H9 (cell line): ENCODE measurements around the gene FPR2. TPM values are rescaled to one million over a fixed set of nuclear protein-coding genes. Genes with fewer than 3 reads are reported as not detected.

Experiments
- DNase-seq: peaks from one replicate; pipeline ENCODE4 v3.0.0-alpha.2; 2017
- H2AFZ ChIP-seq: one replicate; pipeline ENCODE4 v1.6.1; 2013; ENCODE audit warnings: mild to moderate bottlenecking, low read length, control low read depth, moderate library complexity
- H2AK5ac ChIP-seq: 2 replicates; pipeline ENCODE4 v1.6.1; 2013; ENCODE audit warnings: low read length, control low read depth, mixed read lengths; ENCODE audit not compliant: insufficient read length
- H2BK120ac ChIP-seq: one replicate; pipeline ENCODE4 v1.6.1; 2013; ENCODE audit warnings: low read depth, mild to moderate bottlenecking, low read length, control low read depth, inconsistent platforms; ENCODE audit not compliant: poor library complexity, severe bottlenecking
- H2BK12ac ChIP-seq: 2 replicates; pipeline ENCODE4 v1.6.1; 2013; ENCODE audit warnings: low read length, control low read depth, mixed read lengths, low read depth; ENCODE audit not compliant: insufficient read length
- H2BK15ac ChIP-seq: 2 replicates; pipeline ENCODE4 v1.6.1; 2013; ENCODE audit warnings: low read depth, low read length, control low read depth
- H2BK20ac ChIP-seq: one replicate; pipeline ENCODE4 v1.6.1; 2013; ENCODE audit warnings: low read depth, mild to moderate bottlenecking, low read length, control low read depth, inconsistent platforms; ENCODE audit not compliant: poor library complexity, severe bottlenecking
- H2BK5ac ChIP-seq: 2 replicates; pipeline ENCODE4 v1.6.1; 2013; ENCODE audit warnings: low read length, control low read depth, mixed read lengths; ENCODE audit not compliant: insufficient read length
- H3K14ac ChIP-seq: 2 replicates; pipeline ENCODE4 v1.6.1; 2013; ENCODE audit warnings: low read length, control low read depth; ENCODE audit not compliant: insufficient read depth
- H3K18ac ChIP-seq: 2 replicates; pipeline ENCODE4 v1.6.1; 2013; ENCODE audit warnings: low read depth, mild to moderate bottlenecking, mixed read lengths, low read length, control low read depth; ENCODE audit not compliant: insufficient read length
- H3K23ac ChIP-seq: 2 replicates; pipeline ENCODE4 v1.6.1; 2013; ENCODE audit warnings: low read length, control low read depth, mixed read lengths, low read depth; ENCODE audit not compliant: insufficient read length
- H3K23me2 ChIP-seq: 2 replicates; pipeline ENCODE4 v1.6.1; 2013; ENCODE audit warnings: low read depth, mild to moderate bottlenecking, mixed read lengths, low read length, control low read depth; ENCODE audit not compliant: insufficient read length, poor library complexity, severe bottlenecking
- H3K27ac ChIP-seq: 2 replicates; pipeline ENCODE4 v1.5.1; 2013; ENCODE audit warnings: low read length, control low read depth, mixed read lengths, low read depth; ENCODE audit not compliant: insufficient read length
- H3K27me3 ChIP-seq: 2 replicates; pipeline ENCODE4 v1.6.1; 2013; ENCODE audit warnings: low read length, control low read depth, inconsistent platforms; ENCODE audit not compliant: insufficient read depth
- H3K4ac ChIP-seq: 2 replicates; pipeline ENCODE4 v1.6.1; 2013; ENCODE audit warnings: low read depth, mild to moderate bottlenecking, control low read depth, inconsistent platforms, low read length, moderate library complexity
- H3K4me1 ChIP-seq: 2 replicates; pipeline ENCODE4 v1.6.1; 2013; ENCODE audit warnings: low read length, control low read depth, inconsistent platforms; ENCODE audit not compliant: insufficient read depth
- H3K4me2 ChIP-seq: 2 replicates; pipeline ENCODE4 v1.6.1; 2013; ENCODE audit warnings: low read length, control low read depth, mixed read lengths; ENCODE audit not compliant: insufficient read length, insufficient read depth
- H3K56ac ChIP-seq: 2 replicates; pipeline ENCODE4 v1.6.1; 2013; ENCODE audit warnings: low read depth, mild to moderate bottlenecking, mixed read lengths, low read length, control low read depth; ENCODE audit not compliant: insufficient read length
- H3K79me1 ChIP-seq: 2 replicates; pipeline ENCODE4 v1.6.1; 2013; ENCODE audit warnings: low read depth, mild to moderate bottlenecking, moderate library complexity, low read length, control low read depth, inconsistent platforms; ENCODE audit not compliant: insufficient read depth, poor library complexity, severe bottlenecking
- H3K79me2 ChIP-seq: 2 replicates; pipeline ENCODE4 v1.6.1; 2013; ENCODE audit warnings: low read length, control low read depth, inconsistent platforms; ENCODE audit not compliant: insufficient read depth
- H3K9ac ChIP-seq: 2 replicates; pipeline ENCODE4 v1.6.1; 2013; ENCODE audit warnings: low read length, control low read depth, mixed read lengths; ENCODE audit not compliant: insufficient read length; ENCODE audit errors: extremely low read depth
- H3K9me3 ChIP-seq: one replicate; pipeline ENCODE4 v1.6.1; 2013; ENCODE audit warnings: low read depth, low read length, inconsistent platforms; ENCODE audit not compliant: control insufficient read depth
- H3T11ph ChIP-seq: one replicate; pipeline ENCODE4 v1.6.1; 2013; ENCODE audit warnings: mild to moderate bottlenecking, low read length, control low read depth, inconsistent platforms
- H4K20me1 ChIP-seq: one replicate; pipeline ENCODE4 v1.6.1; 2013; ENCODE audit not compliant: control insufficient read depth, insufficient read length, insufficient read depth
- H4K5ac ChIP-seq: 2 replicates; pipeline ENCODE4 v1.6.1; 2013; ENCODE audit warnings: low read depth, mild to moderate bottlenecking, mixed read lengths, low read length, control low read depth; ENCODE audit not compliant: insufficient read length
- H4K8ac ChIP-seq: replicated peaks from 2 replicates; pipeline ENCODE4 v1.6.1; 2013; ENCODE audit warnings: low read length, control low read depth, mixed read lengths, low read depth; ENCODE audit not compliant: insufficient read length
- H4K91ac ChIP-seq: 2 replicates; pipeline ENCODE4 v1.6.1; 2013; ENCODE audit warnings: low read depth, mild to moderate bottlenecking, moderate library complexity, mixed read lengths, low read length, control low read depth; ENCODE audit not compliant: insufficient read length
- H3K27ac Mint-ChIP-seq, 3 experiments: 2 replicates in 2 of 3; 3 replicates in 1 of 3; pipeline ENCODE4 v1.8.0; 2020 to 2021; ENCODE audit warnings: mixed read lengths in 3 of 3, mild to moderate bottlenecking in 1 of 3, moderate library complexity in 1 of 3
- H3K27me3 Mint-ChIP-seq: 2 replicates; pipeline ENCODE4 v1.8.0; 2021; ENCODE audit warnings: low read depth, mild to moderate bottlenecking, moderate library complexity, mixed read lengths
- H3K36me3 Mint-ChIP-seq, 3 experiments: 2 replicates in 2 of 3; 3 replicates in 1 of 3; pipeline ENCODE4 v1.8.0; 2020 to 2021; ENCODE audit warnings: low read depth in 3 of 3, mixed read lengths in 3 of 3; ENCODE audit not compliant: insufficient read depth in 1 of 3
- H3K4me1 Mint-ChIP-seq, 2 experiments: 2 replicates each; pipeline ENCODE4 v1.8.0; 2020; ENCODE audit warnings: mixed read lengths in 2 of 2
- H3K4me3 Mint-ChIP-seq, 2 experiments: 2 replicates in 1 of 2; 3 replicates in 1 of 2; pipeline ENCODE4 v1.8.0; 2020 to 2021; ENCODE audit warnings: mild to moderate bottlenecking in 2 of 2, mixed read lengths in 2 of 2, moderate library complexity in 1 of 2
- H3K9me3 Mint-ChIP-seq, 2 experiments: 2 replicates in 1 of 2; 3 replicates in 1 of 2; pipeline ENCODE4 v1.8.0; 2020; ENCODE audit warnings: mild to moderate bottlenecking in 2 of 2, mixed read lengths in 2 of 2, moderate library complexity in 1 of 2
- CTCF ChIP-seq: fragments of 200-600 bp; sonication (generic); conservative IDR thresholded peaks from 3 replicates; pipeline ENCODE4 v1.8.0; 2021; ENCODE audit warnings: antibody characterized with exemption, mild to moderate bottlenecking
- WGBS: extraction: QIAGEN DNeasy Blood & Tissue Kit; methylation state at CpG from one replicate; pipeline ENCODE4 v1.1.7; 2013; ENCODE audit warnings: missing lambda C conversion rate, low lambda C conversion rate, mixed read lengths; ENCODE audit not compliant: insufficient read length; ENCODE audit errors: extremely low coverage; 5-methylcytosine and 5-hydroxymethylcytosine counted together
- total RNA-seq: library from RNA; stranded (reverse); gene quantifications from 2 replicates; pipeline ENCODE4 v1.2.1, GENCODE V29; 2021

The FPR2 gene
- total RNA-seq, 1 experiment from 2014 or later, result not detected

GRCh38 chr19:51716925-51717324 lies 44.1 kb upstream of the FPR2 start:
- peaks cover 6% of the 10 kb centered on the region; the same call in 1 of the 2 replicates for H3K27me3 ChIP-seq
- no peaks in the 10 kb centered on the region for H3K36me3 Mint-ChIP-seq
- H3K9me3 Mint-ChIP-seq, result peaks cover 0 to 30% of the 10 kb centered on the region in 2 experiments; a peak in 4 of 5 replicates

More at GRCh38 chr19:51716925-51717324, 44.1 kb upstream of the FPR2 start:
- H3K9ac ChIP-seq, result no peak overlapping the region
- H3K27me3 Mint-ChIP-seq, result peaks cover 73% of the 10 kb centered on the region
- no peaks in the 10 kb centered on the region for H4K20me1 ChIP-seq
- peaks cover 7 to 8% of the 10 kb centered on the region in 2 experiments; a peak in 3 of 4 replicates for H3K4me1 Mint-ChIP-seq
- no peak overlapping the region for H3K4me2 ChIP-seq
- no peak overlapping the region for H3K4ac ChIP-seq
- no peaks in the 10 kb centered on the region for H3K4me1 ChIP-seq
- H2BK15ac ChIP-seq, result no peak overlapping the region
- no peak overlapping the region for H2AK5ac ChIP-seq
- no peak overlapping the region for H2AFZ ChIP-seq
- H2BK20ac ChIP-seq, result no peak overlapping the region
- no peak overlapping the region for H2BK5ac ChIP-seq
- no peak overlapping the region for H4K5ac ChIP-seq
- no peak overlapping the region for H3K56ac ChIP-seq
- H3K79me1 ChIP-seq, result no peaks in the 10 kb centered on the region
- H3K9me3 ChIP-seq, result no peaks in the 10 kb centered on the region
- H3K27ac Mint-ChIP-seq, result no peak overlapping the region
- H2BK12ac ChIP-seq, result no peak overlapping the region
- no peak overlapping the region for H3K14ac ChIP-seq
- no peak overlapping the region for H4K8ac ChIP-seq
- H3K23ac ChIP-seq, result no peak overlapping the region
- no CpG with 5 or more reads among the region's 11 CpGs for WGBS
- H3K27ac ChIP-seq, result no peak overlapping the region
- no peak for TF ChIP-seq CTCF
- no peak overlapping the region for H3T11ph ChIP-seq
- DNase-seq, result no peak
- H4K91ac ChIP-seq, result no peak overlapping the region
- no peak overlapping the region for H2BK120ac ChIP-seq
- H3K4me3 Mint-ChIP-seq, result no peak overlapping the region
- peaks cover 9% of the 10 kb centered on the region for H3K23me2 ChIP-seq
- H3K79me2 ChIP-seq, result no peaks in the 10 kb centered on the region
- H3K18ac ChIP-seq, result no peak overlapping the region
